CD14-positive monocyte (primary cell): ENCODE data around the gene ARID1B. TPM values are rescaled to one million over a fixed set of nuclear protein-coding genes. Genes with fewer than 3 reads are reported as not detected.

Experiments used
- DNase-seq, 3 donors: peaks; one replicate each; pipeline ENCODE4 v3.0.0-alpha.2; 2011 to 2022
- H2AFZ ChIP-seq: 2 replicates; pipeline ENCODE4 v1.6.0; 2012; ENCODE audit warnings: mild to moderate bottlenecking, low read depth, low read length, inconsistent platforms; ENCODE audit not compliant: insufficient read depth, poor library complexity, severe bottlenecking
- H3K27ac ChIP-seq, 2 donors: 1 replicate in 1 of 2; 2 replicates in 1 of 2; pipeline ENCODE4 v1.5.1; 2012 to 2013; ENCODE audit warnings: low read length in 2 of 2, control low read depth in 1 of 2, inconsistent platforms in 1 of 2, low read depth in 1 of 2, mild to moderate bottlenecking in 1 of 2
- H3K27me3 ChIP-seq, 2 donors: one replicate each; pipeline versions ENCODE4 v1.6.0 to v1.6.1; 2011 to 2013; ENCODE audit warnings: low read length in 2 of 2; ENCODE audit not compliant: control insufficient read depth in 2 of 2, insufficient read depth in 2 of 2
- H3K36me3 ChIP-seq, 2 donors: replicated peaks in 1 of 2; 1 replicate in 1 of 2; 2 replicates in 1 of 2; pipeline versions ENCODE4 v1.5.1 to v1.6.1; 2012 to 2013; ENCODE audit warnings: low read length in 2 of 2, control low read depth in 1 of 2, inconsistent platforms in 1 of 2, mild to moderate bottlenecking in 1 of 2; ENCODE audit not compliant: insufficient read depth in 2 of 2, control insufficient read depth in 1 of 2
- H3K4me1 ChIP-seq, 2 donors: 1 replicate in 1 of 2; 2 replicates in 1 of 2; pipeline versions ENCODE4 v1.5.1 to v1.6.1; 2012 to 2013; ENCODE audit warnings: low read length in 2 of 2, control low read depth in 1 of 2, inconsistent platforms in 1 of 2, mild to moderate bottlenecking in 1 of 2, moderate library complexity in 1 of 2; ENCODE audit not compliant: insufficient read depth in 2 of 2, control insufficient read depth in 1 of 2
- H3K4me2 ChIP-seq: replicated peaks from 2 replicates; pipeline ENCODE3; 2012; ENCODE audit warnings: low read length, moderate library complexity, mild to moderate bottlenecking; ENCODE audit not compliant: poor library complexity, severe bottlenecking; ENCODE audit errors: extremely low read depth
- H3K4me3 ChIP-seq, 3 experiments: fragments of 200-600 bp in 1 of 3; sonication (generic) in 1 of 3; replicated peaks in 1 of 3; 1 replicate in 2 of 3; 2 replicates in 1 of 3; pipeline ENCODE4 v1.5.1; 2011 to 2013; ENCODE audit warnings: low read length in 3 of 3, mild to moderate bottlenecking in 3 of 3, control low read depth in 2 of 3, low read depth in 2 of 3, inconsistent platforms in 1 of 3, moderate library complexity in 1 of 3
- H3K79me2 ChIP-seq: 2 replicates; pipeline ENCODE4 v1.6.0; 2012; ENCODE audit warnings: mild to moderate bottlenecking, control low read depth, inconsistent platforms, low read length, moderate library complexity; ENCODE audit not compliant: insufficient read depth
- H3K9ac ChIP-seq: 2 replicates; pipeline ENCODE4 v1.6.0; 2017; ENCODE audit warnings: low read length, mild to moderate bottlenecking; ENCODE audit not compliant: insufficient read depth, poor library complexity, severe bottlenecking
- H3K9me3 ChIP-seq, 2 donors: replicated peaks in 1 of 2; 1 replicate in 1 of 2; 2 replicates in 1 of 2; pipeline versions ENCODE4 v1.5.1 to v1.6.1; 2012 to 2013; ENCODE audit warnings: low read length in 2 of 2, control low read depth in 1 of 2; ENCODE audit not compliant: control insufficient read depth in 1 of 2, insufficient read depth in 1 of 2
- H4K20me1 ChIP-seq: 2 replicates; pipeline ENCODE4 v1.6.0; 2012; ENCODE audit warnings: mild to moderate bottlenecking, low read length, control low read depth, moderate library complexity; ENCODE audit not compliant: insufficient read depth
- H3K27ac Mint-ChIP-seq, 7 donors: one replicate each; pipeline ENCODE4 v1.8.0; 2020; ENCODE audit warnings: mild to moderate bottlenecking in 7 of 7, mixed read lengths in 7 of 7, moderate library complexity in 6 of 7, inconsistent platforms in 2 of 7
- H3K27me3 Mint-ChIP-seq, 3 donors: one replicate each; pipeline ENCODE4 v1.8.0; 2021 to 2022; ENCODE audit warnings: low read depth in 3 of 3, mild to moderate bottlenecking in 3 of 3, mixed read lengths in 3 of 3, moderate library complexity in 3 of 3, inconsistent platforms in 1 of 3
- H3K36me3 Mint-ChIP-seq, 2 donors: one replicate each; pipeline ENCODE4 v1.8.0; 2020; ENCODE audit warnings: mixed read lengths in 2 of 2, inconsistent platforms in 1 of 2, mild to moderate bottlenecking in 1 of 2
- H3K4me1 Mint-ChIP-seq: one replicate; pipeline ENCODE4 v1.8.0; 2020; ENCODE audit warnings: mild to moderate bottlenecking, mixed read lengths
- H3K4me3 Mint-ChIP-seq, 2 donors: one replicate each; pipeline ENCODE4 v1.8.0; 2020; ENCODE audit warnings: mild to moderate bottlenecking in 2 of 2, mixed read lengths in 2 of 2, moderate library complexity in 1 of 2
- H3K9me3 Mint-ChIP-seq, 7 donors: one replicate each; pipeline ENCODE4 v1.8.0; 2020 to 2022; ENCODE audit warnings: mixed read lengths in 7 of 7, mild to moderate bottlenecking in 6 of 7, moderate library complexity in 6 of 7, inconsistent platforms in 2 of 7
- WGBS: methylation state at CpG from one replicate; pipeline ENCODE4 v1.1.5; 2013; ENCODE audit warnings: missing lambda C conversion rate; ENCODE audit not compliant: insufficient coverage; 5-methylcytosine and 5-hydroxymethylcytosine counted together
- intact Hi-C, 2 donors: fragments of 100-400 bp; cut with micrococcal nuclease; formaldehyde crosslinking; loops; one replicate each; pipeline versions ENCODE4 v1.15.0 to v1.15.1; 2023
- polyA plus RNA-seq, 3 donors: library from polyadenylated mRNA; depleted of rRNA in 1 of 3; unstranded in 2 of 3; stranded (reverse) in 1 of 3; fragments of 300-500 nt in 2 of 3; fragments of >200 nt in 1 of 3; fragmentation: Illumina TruSeq in 2 of 3; gene quantifications; 1 replicate in 2 of 3; 2 replicates in 1 of 3; pipeline ENCODE4 v1.2.3, GENCODE V29; 2012 to 2021
- TF ChIP-seq, protein P1 (sequence below): fragments of 200-600 bp; IDR thresholded peaks from one replicate; pipeline ENCODE4 v1.8.0; 2022; ENCODE audit warnings: antibody characterized with exemption, mild to moderate bottlenecking

The ARID1B gene
- polyA plus RNA-seq, 3 donors: 3.2 to 22.1 (median 3.8) TPM

DNA sequence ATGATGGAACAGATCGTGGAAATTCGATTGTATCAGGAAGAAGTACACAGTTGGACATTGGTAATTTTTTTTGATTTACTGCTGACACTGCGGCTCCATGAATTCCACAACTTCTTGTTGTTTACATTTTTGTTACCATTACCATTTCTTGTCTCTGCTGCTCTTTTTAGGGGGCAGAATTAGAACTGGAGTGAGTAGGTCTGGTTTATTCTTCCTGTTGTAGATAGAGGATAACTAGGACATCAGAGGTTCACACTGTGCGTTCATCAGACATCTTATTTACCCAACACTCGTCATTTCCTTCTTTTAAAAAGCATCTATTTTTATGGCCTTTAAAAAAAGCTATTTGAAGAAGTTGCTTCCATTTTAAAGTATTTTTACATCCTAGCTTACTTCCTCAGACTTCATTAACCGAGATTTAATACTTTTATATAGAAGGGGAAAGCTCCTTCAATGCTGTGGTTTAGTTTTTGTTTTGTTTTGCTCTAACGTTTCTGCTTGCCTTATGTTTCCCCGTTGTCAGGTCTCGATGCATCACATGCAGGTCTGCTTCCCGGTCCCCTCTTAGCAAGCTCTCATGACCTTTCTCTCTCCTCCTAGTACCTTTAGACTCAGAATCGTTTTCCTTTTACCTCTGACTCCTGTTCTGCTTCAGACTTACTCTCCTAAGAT lies 139.1 kb downstream of the ARID1B start:
- peaks cover 35% of the 10 kb centered on the region for H3K79me2 ChIP-seq
- H3K36me3 Mint-ChIP-seq: peaks cover 0 to 7% of the 10 kb centered on the region in 2 donors
- intact Hi-C loops: no loop called here
- peak overlapping the region; percentile 7 for H2AFZ ChIP-seq
- H3K27ac Mint-ChIP-seq: peak overlapping the region; percentile 44 to 91 (median 79)
- H3K4me3 ChIP-seq: peak overlapping the region in 1 of 3 experiments; percentile 21
- peaks cover 12 to 14% of the 10 kb centered on the region in 2 donors for H3K4me1 ChIP-seq
- TF ChIP-seq, protein P1, sequence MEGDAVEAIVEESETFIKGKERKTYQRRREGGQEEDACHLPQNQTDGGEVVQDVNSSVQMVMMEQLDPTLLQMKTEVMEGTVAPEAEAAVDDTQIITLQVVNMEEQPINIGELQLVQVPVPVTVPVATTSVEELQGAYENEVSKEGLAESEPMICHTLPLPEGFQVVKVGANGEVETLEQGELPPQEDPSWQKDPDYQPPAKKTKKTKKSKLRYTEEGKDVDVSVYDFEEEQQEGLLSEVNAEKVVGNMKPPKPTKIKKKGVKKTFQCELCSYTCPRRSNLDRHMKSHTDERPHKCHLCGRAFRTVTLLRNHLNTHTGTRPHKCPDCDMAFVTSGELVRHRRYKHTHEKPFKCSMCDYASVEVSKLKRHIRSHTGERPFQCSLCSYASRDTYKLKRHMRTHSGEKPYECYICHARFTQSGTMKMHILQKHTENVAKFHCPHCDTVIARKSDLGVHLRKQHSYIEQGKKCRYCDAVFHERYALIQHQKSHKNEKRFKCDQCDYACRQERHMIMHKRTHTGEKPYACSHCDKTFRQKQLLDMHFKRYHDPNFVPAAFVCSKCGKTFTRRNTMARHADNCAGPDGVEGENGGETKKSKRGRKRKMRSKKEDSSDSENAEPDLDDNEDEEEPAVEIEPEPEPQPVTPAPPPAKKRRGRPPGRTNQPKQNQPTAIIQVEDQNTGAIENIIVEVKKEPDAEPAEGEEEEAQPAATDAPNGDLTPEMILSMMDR: no peak
- peaks cover 44% of the 10 kb centered on the region for H3K4me1 Mint-ChIP-seq
- no peak overlapping the region for H3K9ac ChIP-seq
- DNase-seq: peak in 2 of 3 donors; percentile 2 to 4
- no peaks in the 10 kb centered on the region for H3K36me3 ChIP-seq
- H3K27ac ChIP-seq: peak overlapping the region in 1 of 2 donors; percentile 73
- peaks cover 0 to 1% (median 0%) of the 10 kb centered on the region in 3 donors for H3K27me3 Mint-ChIP-seq
- no CpG with 5 or more reads among the region's 11 CpGs for WGBS
- no peaks in the 10 kb centered on the region for H3K27me3 ChIP-seq
- no peaks in the 10 kb centered on the region for H3K9me3 ChIP-seq
- no peaks in the 10 kb centered on the region for H3K9me3 Mint-ChIP-seq
- H3K4me3 Mint-ChIP-seq: peak overlapping the region; percentile 28 to 54
- H3K4me2 ChIP-seq: peak overlapping the region; percentile 23
- peaks cover 70% of the 10 kb centered on the region for H4K20me1 ChIP-seq

DNA sequence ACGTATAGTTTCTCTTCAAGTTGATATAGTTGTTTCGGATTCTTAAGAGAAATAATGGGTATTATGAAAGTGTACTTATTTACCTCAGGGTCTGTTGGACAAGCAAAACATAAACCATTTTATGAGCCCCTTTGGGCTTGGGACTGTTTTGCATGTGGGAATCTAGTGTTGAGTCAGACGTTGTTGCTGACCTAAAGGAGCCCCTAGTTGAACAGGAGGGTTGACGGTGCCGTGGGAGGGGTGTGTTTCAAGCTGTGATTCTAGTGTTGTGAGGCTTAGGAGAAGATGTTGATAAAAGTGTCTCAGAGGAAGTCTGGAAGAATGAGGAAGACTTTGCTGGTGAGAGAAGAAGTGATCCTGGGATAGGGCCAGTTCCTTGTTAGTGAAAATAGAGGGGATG lies 140.0 kb downstream of the ARID1B start:
- DNase-seq: no peak
- H3K27ac ChIP-seq: peak overlapping the region in 1 of 2 donors; percentile 73
- H3K4me3 ChIP-seq: no peak overlapping the region

More for the DNA sequence above, 140.0 kb downstream of the ARID1B start:
- no peak overlapping the region for H3K9ac ChIP-seq
- Mint-ChIP-seq H3K9me3 (no peaks in the 10 kb centered on the region), H3K4me1 (peaks cover 40% of the 10 kb centered on the region), H3K27me3 (peaks cover 0 to 1% (median 0%) of the 10 kb centered on the region in 3 donors), H3K36me3 (peaks cover 3 to 10% of the 10 kb centered on the region in 2 donors), H3K27ac (peak overlapping the region in 6 of 7 donors; percentile 1 to 84 (median 42)), H3K4me3 (no peak overlapping the region)
- no peaks in the 10 kb centered on the region for H3K9me3 ChIP-seq
- peaks cover 35% of the 10 kb centered on the region for H3K79me2 ChIP-seq
- intact Hi-C loops: no loop called here
- 86% methylated on average over 3 of the region's 5 CpGs for WGBS
- H4K20me1 ChIP-seq: peaks cover 73% of the 10 kb centered on the region
- TF ChIP-seq, protein P1: no peak
- H3K36me3 ChIP-seq: no peaks in the 10 kb centered on the region
- H3K27me3 ChIP-seq: no peaks in the 10 kb centered on the region
- H2AFZ ChIP-seq: no peak overlapping the region
- peaks cover 12 to 14% of the 10 kb centered on the region in 2 donors for H3K4me1 ChIP-seq
- no peak overlapping the region for H3K4me2 ChIP-seq
